Lung (tissue), 12 donors: ENCODE data around the gene KCNH6. TPM values are rescaled to one million over a fixed set of nuclear protein-coding genes. Genes with fewer than 3 reads are reported as not detected.

Experiments used
- ATAC-seq: fragments of 200-7000 bp; cut with Tn5 transposase; one replicate; pipeline ENCODE4 v1.9.1; 2020; ENCODE audit warnings: moderate number of reproducible peaks; ENCODE audit not compliant: insufficient read depth, low FRiP score
- DNase-seq, 3 donors: peaks; one replicate each; pipeline ENCODE4 v3.0.0-alpha.2; 2013 to 2017
- H3K27ac ChIP-seq, 2 donors: one replicate each; pipeline ENCODE4 v1.5.1; 2013; ENCODE audit warnings: mild to moderate bottlenecking in 2 of 2, moderate library complexity in 2 of 2, control low read depth in 1 of 2, inconsistent platforms in 1 of 2, low read depth in 1 of 2, low read length in 1 of 2
- H3K27me3 ChIP-seq, 3 donors: one replicate each; pipeline ENCODE4 v1.5.1; 2013; ENCODE audit warnings: low read length in 2 of 3; ENCODE audit not compliant: control insufficient read depth in 3 of 3, insufficient read depth in 3 of 3
- H3K36me3 ChIP-seq, 4 donors: one replicate each; pipeline ENCODE4 v1.5.1; 2013; ENCODE audit warnings: low read length in 4 of 4, mild to moderate bottlenecking in 1 of 4, moderate library complexity in 1 of 4; ENCODE audit not compliant: control insufficient read depth in 4 of 4, insufficient read depth in 4 of 4
- H3K4me1 ChIP-seq, 5 donors: one replicate each; pipeline ENCODE4 v1.5.1; 2013; ENCODE audit warnings: low read length in 5 of 5, mild to moderate bottlenecking in 2 of 5, moderate library complexity in 1 of 5; ENCODE audit not compliant: control insufficient read depth in 5 of 5, insufficient read depth in 5 of 5
- H3K4me3 ChIP-seq: one replicate; pipeline ENCODE4 v1.5.1; 2013; ENCODE audit warnings: mild to moderate bottlenecking, control low read depth, moderate library complexity
- H3K9ac ChIP-seq, 2 donors: one replicate each; pipeline ENCODE4 v1.5.1; 2013; ENCODE audit warnings: low read length in 2 of 2, control low read depth in 1 of 2; ENCODE audit not compliant: insufficient read depth in 1 of 2
- H3K9me3 ChIP-seq, 4 donors: one replicate each; pipeline ENCODE4 v1.5.1; 2013; ENCODE audit warnings: low read length in 3 of 4, mild to moderate bottlenecking in 1 of 4, moderate library complexity in 1 of 4; ENCODE audit not compliant: control insufficient read depth in 4 of 4, insufficient read depth in 3 of 4
- WGBS, 2 donors: extraction: QIAGEN DNeasy Blood & Tissue Kit; methylation state at CpG; one replicate each; pipeline ENCODE4 v1.1.7; 2013; 5-methylcytosine and 5-hydroxymethylcytosine counted together
- polyA plus RNA-seq, 2 donors: library from polyadenylated mRNA; stranded (reverse); fragments of 200-250 nt; gene quantifications; one replicate each; pipeline ENCODE4 v1.2.1, GENCODE V29; 2013
- total RNA-seq, 2 donors: library from RNA; depleted of rRNA in 1 of 2; stranded (reverse); fragments of >200 nt in 1 of 2; gene quantifications; one replicate each; pipeline ENCODE4 v1.2.1, GENCODE V29; 2014 to 2021
- TF ChIP-seq, protein P1 (sequence below): IDR thresholded peaks from 2 replicates; pipeline ENCODE4 v1.5.1; 2012; ENCODE audit warnings: mild to moderate bottlenecking; ENCODE audit errors: control extremely low read depth, extremely low read depth
- donor health status: control.
- donor health status: control.
- donor health status: Bipolar disorder and iron deficiency.
- donor health status: healthy.
- donor health status: DM: yes; HTN: yes; CAD: no.

The KCNH6 gene
- total and polyA plus RNA-seq, 4 donors = 0.05 to 1.6 (median 0.31) TPM

- no peaks in the 10 kb centered on the region for H3K36me3 ChIP-seq
- DNase-seq (no peak), ATAC-seq (no peak)
- H3K9me3 ChIP-seq = no peaks in the 10 kb centered on the region
- H3K4me1 ChIP-seq = peaks cover 0 to 20% (median 5%) of the 10 kb centered on the region in 5 donors
- TF ChIP-seq, protein P1, sequence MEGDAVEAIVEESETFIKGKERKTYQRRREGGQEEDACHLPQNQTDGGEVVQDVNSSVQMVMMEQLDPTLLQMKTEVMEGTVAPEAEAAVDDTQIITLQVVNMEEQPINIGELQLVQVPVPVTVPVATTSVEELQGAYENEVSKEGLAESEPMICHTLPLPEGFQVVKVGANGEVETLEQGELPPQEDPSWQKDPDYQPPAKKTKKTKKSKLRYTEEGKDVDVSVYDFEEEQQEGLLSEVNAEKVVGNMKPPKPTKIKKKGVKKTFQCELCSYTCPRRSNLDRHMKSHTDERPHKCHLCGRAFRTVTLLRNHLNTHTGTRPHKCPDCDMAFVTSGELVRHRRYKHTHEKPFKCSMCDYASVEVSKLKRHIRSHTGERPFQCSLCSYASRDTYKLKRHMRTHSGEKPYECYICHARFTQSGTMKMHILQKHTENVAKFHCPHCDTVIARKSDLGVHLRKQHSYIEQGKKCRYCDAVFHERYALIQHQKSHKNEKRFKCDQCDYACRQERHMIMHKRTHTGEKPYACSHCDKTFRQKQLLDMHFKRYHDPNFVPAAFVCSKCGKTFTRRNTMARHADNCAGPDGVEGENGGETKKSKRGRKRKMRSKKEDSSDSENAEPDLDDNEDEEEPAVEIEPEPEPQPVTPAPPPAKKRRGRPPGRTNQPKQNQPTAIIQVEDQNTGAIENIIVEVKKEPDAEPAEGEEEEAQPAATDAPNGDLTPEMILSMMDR = no peak
- no peak overlapping the region for H3K9ac ChIP-seq
- H3K27me3 ChIP-seq = peaks cover 0 to 28% (median 26%) of the 10 kb centered on the region in 3 donors
- H3K4me3 ChIP-seq = peak overlapping the region; percentile 42
- peak overlapping the region in 1 of 2 donors; percentile 37 for H3K27ac ChIP-seq
- 10 to 16% methylated on average over 43 to 44 of the region's 44 CpGs for WGBS, 2 donors
These were observed 45.4 kb upstream of the KCNH6 start for GRCh38 chr17:63477480-63478440.

- 33 to 38% methylated on average over 16 of the region's 16 CpGs for WGBS, 2 donors
- H3K27me3 ChIP-seq = peaks cover 0 to 26% (median 26%) of the 10 kb centered on the region in 3 donors
- DNase-seq (peak; percentile 66 to 79 (median 78)), ATAC-seq (peak; percentile 78)
- no peak overlapping the region for H3K9ac ChIP-seq
- H3K9me3 ChIP-seq = no peaks in the 10 kb centered on the region
- TF ChIP-seq, protein P1 = peak; percentile 63
- H3K27ac ChIP-seq = peak overlapping the region in 1 of 2 donors; percentile 37
- peaks cover 0 to 17% (median 5%) of the 10 kb centered on the region in 5 donors for H3K4me1 ChIP-seq
- H3K4me3 ChIP-seq = no peak overlapping the region
- H3K36me3 ChIP-seq = no peaks in the 10 kb centered on the region
These were observed 44.2 kb upstream of the KCNH6 start for GRCh38 chr17:63478814-63479494.

- WGBS, 2 donors = 70 to 76% methylated on average over 17 of the region's 17 CpGs
- peak overlapping the region in 1 of 2 donors; percentile 28 for H3K27ac ChIP-seq
- ATAC-seq (no peak), DNase-seq (no peak)
- peaks cover 0 to 17% (median 5%) of the 10 kb centered on the region in 5 donors for H3K4me1 ChIP-seq
- no peaks in the 10 kb centered on the region for H3K36me3 ChIP-seq
- TF ChIP-seq, protein P1 = no peak
- H3K9ac ChIP-seq = no peak overlapping the region
- H3K9me3 ChIP-seq = no peaks in the 10 kb centered on the region
- peaks cover 0 to 25% (median 23%) of the 10 kb centered on the region in 3 donors for H3K27me3 ChIP-seq
- no peak overlapping the region for H3K4me3 ChIP-seq
These were observed 43.5 kb upstream of the KCNH6 start for GRCh38 chr17:63479495-63480184.
